Inferior parietal cortex (tissue), 1 donor: ENCODE results near the gene RALGAPA1.
"Not testable (repeated sequence)": the region's sequence is repeated elsewhere in the genome, so short reads cannot be mapped to it uniquely, and the experiment has no call there.

ENCODE experiments used
- DNase-seq: peaks from one replicate; pipeline ENCODE4 v3.0.0-alpha.2; 2016; ENCODE audit errors: extremely low spot score

RALGAPA1 gene

GRCh38 chr14:35808638-35809563 is at the start of gene RALGAPA1:
Gene RALGAPA1, minus strand, starts transcription at chr14:35809295. Its CDS starts 460 bp downstream, at chr14:35808835.
- DNase-seq = peak; percentile 91

- no peak for DNase-seq
Measured at GRCh38 chr14:35858521-35859209, 49.6 kb upstream of the RALGAPA1 start.

- no peak for DNase-seq
Measured at GRCh38 chr14:35855876-35856481, 46.9 kb upstream of the RALGAPA1 start.

- no peak for DNase-seq
Measured at GRCh38 chr14:35854696-35855270, 45.7 kb upstream of the RALGAPA1 start.

GRCh38 chr14:35853225-35853624 is 44.1 kb upstream of the RALGAPA1 start:
- no peak for DNase-seq

- DNase-seq = no peak
Measured at GRCh38 chr14:35851823-35852222, 42.7 kb upstream of the RALGAPA1 start.

- no peak for DNase-seq
Measured at GRCh38 chr14:35849122-35849521, 40.0 kb upstream of the RALGAPA1 start.

- no peak for DNase-seq
Measured at GRCh38 chr14:35847636-35848035, 38.5 kb upstream of the RALGAPA1 start.

- DNase-seq = no peak
Measured at GRCh38 chr14:35844494-35844893, 35.4 kb upstream of the RALGAPA1 start.

- not testable (repeated sequence) for DNase-seq
Measured at GRCh38 chr14:35842245-35842644, 33.1 kb upstream of the RALGAPA1 start.

- DNase-seq = not testable (repeated sequence)
Measured at GRCh38 chr14:35841704-35842103, 32.6 kb upstream of the RALGAPA1 start.

- DNase-seq = no peak
Measured at GRCh38 chr14:35835208-35835982, 26.3 kb upstream of the RALGAPA1 start.

- no peak for DNase-seq
Measured at GRCh38 chr14:35829449-35829848, 20.4 kb upstream of the RALGAPA1 start.

- no peak for DNase-seq
Measured at GRCh38 chr14:35827678-35828472, 18.8 kb upstream of the RALGAPA1 start.

- DNase-seq = no peak
Measured at GRCh38 chr14:35826952-35827416, 17.9 kb upstream of the RALGAPA1 start.

- peak; percentile 97 for DNase-seq
Measured at GRCh38 chr14:35826218-35826951, 17.3 kb upstream of the RALGAPA1 start, which contains the start of gene BRMS1L. Gene BRMS1L, plus strand, starts transcription at chr14:35826338. Its CDS starts 179 bp downstream, at chr14:35826517.

- DNase-seq = no peak
Measured at GRCh38 chr14:35825968-35826217, 16.8 kb upstream of the RALGAPA1 start.

- not testable (repeated sequence) for DNase-seq
Measured at GRCh38 chr14:35824446-35825165, 15.5 kb upstream of the RALGAPA1 start.

GRCh38 chr14:35822501-35822900 is 13.4 kb upstream of the RALGAPA1 start:
- DNase-seq = no peak
